ENCODE results near the gene KRTCAP3.

KRTCAP3 gene

DNA sequence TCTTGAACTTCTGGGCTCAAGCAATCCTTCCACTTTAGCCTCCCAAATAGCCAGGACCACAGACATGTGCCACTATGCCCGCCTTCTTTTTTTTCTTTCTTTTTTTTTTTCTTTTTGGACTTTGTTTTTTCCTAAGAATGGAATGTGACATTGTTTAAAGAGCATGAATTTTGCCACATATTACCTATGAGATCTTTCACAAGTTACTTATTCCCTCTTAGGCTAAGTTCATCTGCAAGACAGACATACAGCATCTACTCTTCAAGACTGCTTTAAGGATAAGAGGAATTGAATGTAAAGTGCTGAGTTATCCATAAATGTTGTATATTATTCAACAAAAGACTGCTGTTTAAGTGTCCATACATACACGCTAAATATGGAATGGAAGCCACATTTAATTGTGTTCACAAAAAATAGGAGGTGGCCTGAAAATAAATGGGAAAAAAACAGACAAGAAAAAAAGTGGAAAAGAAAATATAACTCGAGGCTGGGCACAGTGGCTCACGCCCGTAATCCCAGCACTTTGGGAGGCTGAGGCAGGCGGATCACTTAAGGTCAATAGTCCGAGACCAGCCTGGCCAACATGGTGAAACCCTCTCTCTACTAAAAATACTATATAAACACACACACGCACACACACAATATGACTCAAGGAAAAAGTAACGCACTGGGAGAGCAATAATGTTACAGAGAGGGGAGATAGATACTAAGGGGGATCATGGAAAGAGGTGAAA, 29.6 kb upstream of the KRTCAP3 start:
- no peak for ATAC-seq
- TF ChIP-seq OSR1 (CRISPR knock-in tag; IDR thresholded peaks at IDR 0.05): no peak
- TF ChIP-seq, protein P1, sequence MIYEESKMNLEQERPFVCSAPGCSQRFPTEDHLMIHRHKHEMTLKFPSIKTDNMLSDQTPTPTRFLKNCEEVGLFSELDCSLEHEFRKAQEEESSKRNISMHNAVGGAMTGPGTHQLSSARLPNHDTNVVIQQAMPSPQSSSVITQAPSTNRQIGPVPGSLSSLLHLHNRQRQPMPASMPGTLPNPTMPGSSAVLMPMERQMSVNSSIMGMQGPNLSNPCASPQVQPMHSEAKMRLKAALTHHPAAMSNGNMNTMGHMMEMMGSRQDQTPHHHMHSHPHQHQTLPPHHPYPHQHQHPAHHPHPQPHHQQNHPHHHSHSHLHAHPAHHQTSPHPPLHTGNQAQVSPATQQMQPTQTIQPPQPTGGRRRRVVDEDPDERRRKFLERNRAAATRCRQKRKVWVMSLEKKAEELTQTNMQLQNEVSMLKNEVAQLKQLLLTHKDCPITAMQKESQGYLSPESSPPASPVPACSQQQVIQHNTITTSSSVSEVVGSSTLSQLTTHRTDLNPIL (CRISPR knock-in tag; IDR thresholded peaks at IDR 0.05; ENCODE audit: low read depth): no peak
- TF ChIP-seq ARNTL (CRISPR knock-in tag; IDR thresholded peaks at IDR 0.05; ENCODE audit: borderline replicate concordance, low read depth): no peak
- TF ChIP-seq ESRRG (CRISPR knock-in tag; IDR thresholded peaks at IDR 0.05): no peak
- no peak for TF ChIP-seq ZFP3 (CRISPR knock-in tag; IDR thresholded peaks at IDR 0.05)

DNA sequence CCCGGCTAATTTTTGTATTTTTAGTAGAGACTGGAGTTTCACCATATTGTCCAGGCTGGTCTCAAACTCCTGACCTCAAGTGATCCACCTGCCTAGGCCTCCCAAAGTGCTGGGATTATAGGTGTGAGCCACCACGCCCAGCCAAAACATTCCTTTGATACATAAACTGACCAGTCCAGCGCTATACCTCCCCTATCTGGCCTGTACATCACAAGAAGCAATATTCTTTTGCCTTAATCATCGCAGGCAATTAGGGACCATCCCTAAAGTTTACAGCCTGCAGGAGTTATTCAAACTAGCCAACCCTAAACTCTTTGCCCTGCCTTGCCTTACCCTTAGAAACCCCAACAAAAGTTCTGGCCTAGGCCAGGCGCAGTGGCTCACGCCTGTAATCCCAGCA, 26.0 kb upstream of the KRTCAP3 start:
- no peak for TF ChIP-seq PPARA (CRISPR knock-in tag; IDR thresholded peaks at IDR 0.05; ENCODE audit: borderline replicate concordance)
- no peak for TF ChIP-seq ZNF8 (CRISPR knock-in tag; IDR thresholded peaks at IDR 0.05)
- no peak for TF ChIP-seq ZNF70 (CRISPR knock-in tag; IDR thresholded peaks at IDR 0.05)
- TF ChIP-seq, protein P1 (CRISPR knock-in tag; IDR thresholded peaks at IDR 0.05; ENCODE audit: low read depth): no peak
- no peak for TF ChIP-seq ZC3H10 (CRISPR knock-in tag; IDR thresholded peaks at IDR 0.05)
- TF ChIP-seq ESRRG (CRISPR knock-in tag; IDR thresholded peaks at IDR 0.05): no peak
- no peak for TF ChIP-seq ISL1 (CRISPR knock-in tag; IDR thresholded peaks at IDR 0.05)
- TF ChIP-seq OSR1 (CRISPR knock-in tag; IDR thresholded peaks at IDR 0.05): no peak
- TF ChIP-seq, protein P2, sequence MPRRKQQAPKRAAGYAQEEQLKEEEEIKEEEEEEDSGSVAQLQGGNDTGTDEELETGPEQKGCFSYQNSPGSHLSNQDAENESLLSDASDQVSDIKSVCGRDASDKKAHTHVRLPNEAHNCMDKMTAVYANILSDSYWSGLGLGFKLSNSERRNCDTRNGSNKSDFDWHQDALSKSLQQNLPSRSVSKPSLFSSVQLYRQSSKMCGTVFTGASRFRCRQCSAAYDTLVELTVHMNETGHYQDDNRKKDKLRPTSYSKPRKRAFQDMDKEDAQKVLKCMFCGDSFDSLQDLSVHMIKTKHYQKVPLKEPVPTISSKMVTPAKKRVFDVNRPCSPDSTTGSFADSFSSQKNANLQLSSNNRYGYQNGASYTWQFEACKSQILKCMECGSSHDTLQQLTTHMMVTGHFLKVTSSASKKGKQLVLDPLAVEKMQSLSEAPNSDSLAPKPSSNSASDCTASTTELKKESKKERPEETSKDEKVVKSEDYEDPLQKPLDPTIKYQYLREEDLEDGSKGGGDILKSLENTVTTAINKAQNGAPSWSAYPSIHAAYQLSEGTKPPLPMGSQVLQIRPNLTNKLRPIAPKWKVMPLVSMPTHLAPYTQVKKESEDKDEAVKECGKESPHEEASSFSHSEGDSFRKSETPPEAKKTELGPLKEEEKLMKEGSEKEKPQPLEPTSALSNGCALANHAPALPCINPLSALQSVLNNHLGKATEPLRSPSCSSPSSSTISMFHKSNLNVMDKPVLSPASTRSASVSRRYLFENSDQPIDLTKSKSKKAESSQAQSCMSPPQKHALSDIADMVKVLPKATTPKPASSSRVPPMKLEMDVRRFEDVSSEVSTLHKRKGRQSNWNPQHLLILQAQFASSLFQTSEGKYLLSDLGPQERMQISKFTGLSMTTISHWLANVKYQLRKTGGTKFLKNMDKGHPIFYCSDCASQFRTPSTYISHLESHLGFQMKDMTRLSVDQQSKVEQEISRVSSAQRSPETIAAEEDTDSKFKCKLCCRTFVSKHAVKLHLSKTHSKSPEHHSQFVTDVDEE (CRISPR knock-in tag; IDR thresholded peaks at IDR 0.05): no peak
- no peak for TF ChIP-seq GLIS3 (CRISPR knock-in tag; IDR thresholded peaks at IDR 0.05)
- ATAC-seq: no peak

DNA sequence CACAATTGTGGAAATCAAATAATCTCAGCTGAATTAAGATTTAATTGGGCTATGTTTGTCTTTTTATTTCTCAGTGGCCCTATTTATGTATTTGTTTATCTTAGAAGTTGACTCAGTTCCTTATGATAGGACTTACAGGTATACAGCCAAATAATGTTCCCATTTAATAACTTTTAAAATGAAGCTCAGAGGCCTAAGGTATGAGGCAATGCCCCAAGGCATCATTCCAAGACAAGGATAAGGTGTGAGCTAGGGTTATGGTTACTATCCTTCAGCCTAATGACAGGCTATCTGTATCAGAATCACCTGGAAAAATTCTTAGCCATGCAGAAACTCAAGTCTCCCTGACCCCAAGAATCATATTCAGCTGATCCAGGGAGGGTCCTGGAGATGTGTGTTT, 21.2 kb upstream of the KRTCAP3 start:
- ATAC-seq: no peak
- TF ChIP-seq OSR1 (CRISPR knock-in tag; IDR thresholded peaks at IDR 0.05): no peak
- TF ChIP-seq, protein P3, sequence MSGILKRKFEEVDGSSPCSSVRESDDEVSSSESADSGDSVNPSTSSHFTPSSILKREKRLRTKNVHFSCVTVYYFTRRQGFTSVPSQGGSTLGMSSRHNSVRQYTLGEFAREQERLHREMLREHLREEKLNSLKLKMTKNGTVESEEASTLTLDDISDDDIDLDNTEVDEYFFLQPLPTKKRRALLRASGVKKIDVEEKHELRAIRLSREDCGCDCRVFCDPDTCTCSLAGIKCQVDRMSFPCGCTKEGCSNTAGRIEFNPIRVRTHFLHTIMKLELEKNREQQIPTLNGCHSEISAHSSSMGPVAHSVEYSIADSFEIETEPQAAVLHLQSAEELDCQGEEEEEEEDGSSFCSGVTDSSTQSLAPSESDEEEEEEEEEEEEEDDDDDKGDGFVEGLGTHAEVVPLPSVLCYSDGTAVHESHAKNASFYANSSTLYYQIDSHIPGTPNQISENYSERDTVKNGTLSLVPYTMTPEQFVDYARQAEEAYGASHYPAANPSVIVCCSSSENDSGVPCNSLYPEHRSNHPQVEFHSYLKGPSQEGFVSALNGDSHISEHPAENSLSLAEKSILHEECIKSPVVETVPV (CRISPR knock-in tag; IDR thresholded peaks at IDR 0.05): no peak

DNA sequence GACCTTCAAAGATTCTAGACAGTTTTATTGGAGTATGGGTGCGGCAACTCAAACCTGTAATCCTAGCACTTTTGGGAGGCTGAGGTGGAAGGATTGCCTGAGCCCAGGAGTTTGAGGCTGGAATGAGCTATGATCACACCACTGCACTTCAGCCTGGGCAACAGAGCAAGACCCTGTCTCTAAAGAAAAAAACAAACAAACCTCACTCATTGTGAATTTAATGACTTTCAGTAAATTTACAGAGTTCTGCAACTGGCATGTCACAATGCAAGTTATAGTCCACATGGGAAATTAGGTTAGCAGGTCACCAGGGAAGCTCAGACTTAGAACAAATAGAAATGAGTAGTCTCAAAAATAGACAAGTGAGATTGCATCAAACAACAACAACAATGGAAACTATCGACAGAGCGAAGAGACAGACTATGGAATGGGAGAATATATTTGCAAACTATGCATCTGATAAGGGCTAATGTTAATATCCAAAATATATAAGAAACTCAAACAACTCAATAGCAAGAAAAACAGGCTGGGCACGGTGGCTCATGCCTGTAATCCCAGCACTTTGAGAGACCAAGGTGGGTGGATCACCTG, 20.4 kb upstream of the KRTCAP3 start:
- ATAC-seq: no peak
- TF ChIP-seq ZNF70 (CRISPR knock-in tag; IDR thresholded peaks at IDR 0.05) (no peak), SNAI2 (CRISPR knock-in tag; IDR thresholded peaks at IDR 0.05) (no peak), ZNF565 (CRISPR knock-in tag; conservative IDR thresholded peaks at IDR 0.05; ENCODE audit: low read depth) (no peak), ISL1 (CRISPR knock-in tag; IDR thresholded peaks at IDR 0.05) (no peak), TCF4 (CRISPR knock-in tag; IDR thresholded peaks at IDR 0.05; ENCODE audit: borderline replicate concordance) (no peak), ZNF8 (CRISPR knock-in tag; IDR thresholded peaks at IDR 0.05) (no peak), ZFP30 (CRISPR knock-in tag; IDR thresholded peaks at IDR 0.05) (no peak), RARB (CRISPR knock-in tag; IDR thresholded peaks at IDR 0.05) (no peak), ESRRG (CRISPR knock-in tag; IDR thresholded peaks at IDR 0.05) (no peak), OSR1 (CRISPR knock-in tag; IDR thresholded peaks at IDR 0.05) (no peak), BACH2 (CRISPR knock-in tag; IDR thresholded peaks at IDR 0.05; ENCODE audit: borderline replicate concordance) (no peak)
- TF ChIP-seq, protein P4, sequence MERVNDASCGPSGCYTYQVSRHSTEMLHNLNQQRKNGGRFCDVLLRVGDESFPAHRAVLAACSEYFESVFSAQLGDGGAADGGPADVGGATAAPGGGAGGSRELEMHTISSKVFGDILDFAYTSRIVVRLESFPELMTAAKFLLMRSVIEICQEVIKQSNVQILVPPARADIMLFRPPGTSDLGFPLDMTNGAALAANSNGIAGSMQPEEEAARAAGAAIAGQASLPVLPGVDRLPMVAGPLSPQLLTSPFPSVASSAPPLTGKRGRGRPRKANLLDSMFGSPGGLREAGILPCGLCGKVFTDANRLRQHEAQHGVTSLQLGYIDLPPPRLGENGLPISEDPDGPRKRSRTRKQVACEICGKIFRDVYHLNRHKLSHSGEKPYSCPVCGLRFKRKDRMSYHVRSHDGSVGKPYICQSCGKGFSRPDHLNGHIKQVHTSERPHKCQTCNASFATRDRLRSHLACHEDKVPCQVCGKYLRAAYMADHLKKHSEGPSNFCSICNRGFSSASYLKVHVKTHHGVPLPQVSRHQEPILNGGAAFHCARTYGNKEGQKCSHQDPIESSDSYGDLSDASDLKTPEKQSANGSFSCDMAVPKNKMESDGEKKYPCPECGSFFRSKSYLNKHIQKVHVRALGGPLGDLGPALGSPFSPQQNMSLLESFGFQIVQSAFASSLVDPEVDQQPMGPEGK (CRISPR knock-in tag; IDR thresholded peaks at IDR 0.05; ENCODE audit: borderline replicate concordance): no peak
- TF ChIP-seq, protein P1 (CRISPR knock-in tag; IDR thresholded peaks at IDR 0.05; ENCODE audit: low read depth): no peak
- TF ChIP-seq, protein P3 (CRISPR knock-in tag; IDR thresholded peaks at IDR 0.05): no peak

Measured in SK-N-SH treated with all-trans-retinoic acid at 6 μM for 48 hours (cell line).